HepG2 (cell line): ENCODE results near the gene STPG4. TPM values are rescaled to one million over a fixed set of nuclear protein-coding genes. Genes with fewer than 3 reads are reported as not detected.

Source experiments
- GABPA ChIP-seq, 2 experiments: IDR thresholded peaks; 2 replicates each; pipeline ENCODE4 v1.6.1; 2011 to 2016; ENCODE audit warnings: low read depth in 2 of 2, low read length in 1 of 2, missing biosample characterization in 1 of 2, missing genetic modification characterization in 1 of 2
- RBM22 ChIP-seq: fragments of 200-400 bp; formaldehyde crosslinking; optimal IDR thresholded peaks from 2 replicates; pipeline ENCODE3; 2017; ENCODE audit warnings: mild to moderate bottlenecking, low read length, moderate library complexity
- RNF2 ChIP-seq: fragments of 450-650 bp; conservative IDR thresholded peaks from 2 replicates; pipeline ENCODE4 v1.6.1; 2016; ENCODE audit warnings: low read depth
- RORA ChIP-seq: sonication (generic); formaldehyde crosslinking; IDR thresholded peaks from 2 replicates; pipeline ENCODE4 v1.5.0; 2020; ENCODE audit warnings: mild to moderate bottlenecking, missing genetic modification reagents, moderate library complexity
- RXRA ChIP-seq: sonication (generic); formaldehyde crosslinking; IDR thresholded peaks from 2 replicates; pipeline ENCODE4 v1.5.1; 2020; ENCODE audit warnings: missing genetic modification reagents
- SAFB2 ChIP-seq: sonication (generic); formaldehyde crosslinking; IDR thresholded peaks from 2 replicates; pipeline ENCODE4 v1.5.1; 2020; ENCODE audit warnings: missing genetic modification reagents, low read depth, mild to moderate bottlenecking, borderline replicate concordance
- SMYD3 ChIP-seq: sonication (generic); formaldehyde crosslinking; IDR thresholded peaks from 2 replicates; pipeline ENCODE4 v1.8.1; 2023; ENCODE audit warnings: mild to moderate bottlenecking, missing genetic modification reagents
- SNAPC2 ChIP-seq: sonication (generic); formaldehyde crosslinking; IDR thresholded peaks from 2 replicates; pipeline ENCODE4 v1.8.1; 2022; ENCODE audit warnings: mild to moderate bottlenecking, missing genetic modification reagents
- TBL1XR1 ChIP-seq: fragments of 150-350 bp; IDR thresholded peaks from 2 replicates; pipeline ENCODE4 v1.6.1; 2014; ENCODE audit warnings: borderline replicate concordance, low read length; ENCODE audit not compliant: partially characterized antibody
- TCF7L2 ChIP-seq: IDR thresholded peaks from 2 replicates; pipeline ENCODE4 v1.6.1; 2011; ENCODE audit warnings: mild to moderate bottlenecking, low read depth, low read length, moderate library complexity
- TRIM24 ChIP-seq: sonication (generic); formaldehyde crosslinking; IDR thresholded peaks from 2 replicates; pipeline ENCODE4 v1.8.0; 2022; ENCODE audit warnings: mild to moderate bottlenecking, missing genetic modification reagents
- U2AF2 ChIP-seq: fragments of 200-400 bp; formaldehyde crosslinking; IDR thresholded peaks from 2 replicates; pipeline ENCODE4 v1.6.1; 2017; ENCODE audit warnings: low read depth, mild to moderate bottlenecking, low read length
- ZBTB1 ChIP-seq: sonication (generic); formaldehyde crosslinking; IDR thresholded peaks from 2 replicates; pipeline ENCODE4 v1.4.0; 2020; ENCODE audit warnings: missing genetic modification reagents, borderline replicate concordance
- ZBTB42 ChIP-seq: sonication (generic); formaldehyde crosslinking; IDR thresholded peaks from 2 replicates; pipeline ENCODE4 v1.5.0; 2020; ENCODE audit warnings: mild to moderate bottlenecking, missing genetic modification reagents
- ZC3H13 ChIP-seq: sonication (generic); formaldehyde crosslinking; IDR thresholded peaks from 2 replicates; pipeline ENCODE4 v1.8.1; 2023; ENCODE audit warnings: mild to moderate bottlenecking, missing genetic modification reagents, moderate library complexity
- ZFX ChIP-seq: sonication (generic); formaldehyde crosslinking; IDR thresholded peaks from 2 replicates; pipeline ENCODE4 v1.4.0; 2020; ENCODE audit warnings: mild to moderate bottlenecking, low read depth, missing genetic modification reagents, moderate library complexity
- ZFYVE20 ChIP-seq: sonication (generic); formaldehyde crosslinking; IDR thresholded peaks from 2 replicates; pipeline ENCODE4 v1.8.0; 2023; ENCODE audit warnings: low read depth, mild to moderate bottlenecking, moderate library complexity, missing genetic modification reagents, borderline replicate concordance
- ZNF432 ChIP-seq: sonication (generic); formaldehyde crosslinking; IDR thresholded peaks from 2 replicates; pipeline ENCODE4 v1.5.0; 2020; ENCODE audit warnings: missing genetic modification reagents, mild to moderate bottlenecking, borderline replicate concordance
- ZNF44 ChIP-seq: sonication (generic); formaldehyde crosslinking; IDR thresholded peaks from 2 replicates; pipeline ENCODE4 v1.5.1; 2020; ENCODE audit warnings: mild to moderate bottlenecking, missing genetic modification reagents
- ZNF660 ChIP-seq: sonication (generic); formaldehyde crosslinking; IDR thresholded peaks from 2 replicates; pipeline ENCODE4 v1.5.1; 2020; ENCODE audit warnings: mild to moderate bottlenecking, low read depth, missing genetic modification reagents, borderline replicate concordance
- polyA plus RNA-seq, 8 experiments: library from polyadenylated mRNA; depleted of rRNA in 3 of 8; stranded (reverse) in 7 of 8; unstranded in 1 of 8; fragments of >200 nt; fragmentation: Illumina TruSeq in 4 of 8; extraction: Trizol in 4 of 8; gene quantifications; 2 replicates each; pipeline versions ENCODE4 v1.2.1 to v1.2.3, GENCODE V29; 2011 to 2016; ENCODE audit warnings: low read depth in 4 of 8, missing spikeins in 1 of 8, mixed read lengths in 1 of 8; ENCODE audit not compliant: insufficient read depth in 1 of 8
- total RNA-seq, 5 experiments: library from RNA; depleted of rRNA; stranded (reverse); fragments of >200 nt; fragmentation: Illumina TruSeq; extraction: Trizol; gene quantifications; 2 replicates each; pipeline ENCODE4 v1.2.3, GENCODE V29; 2016; ENCODE audit warnings: low read depth in 1 of 5
- TF ChIP-seq, protein P1 (sequence below): sonication (generic); formaldehyde crosslinking; IDR thresholded peaks from 2 replicates; pipeline ENCODE4 v1.5.1; 2020; ENCODE audit warnings: missing genetic modification reagents, mild to moderate bottlenecking, borderline replicate concordance

STPG4 gene
- total and polyA plus RNA-seq, 2 of the 13 experiments (the other 11 are each of a cell fraction or from before 2014, with no cell fraction given): 0.11 to 0.15 TPM

DNA sequence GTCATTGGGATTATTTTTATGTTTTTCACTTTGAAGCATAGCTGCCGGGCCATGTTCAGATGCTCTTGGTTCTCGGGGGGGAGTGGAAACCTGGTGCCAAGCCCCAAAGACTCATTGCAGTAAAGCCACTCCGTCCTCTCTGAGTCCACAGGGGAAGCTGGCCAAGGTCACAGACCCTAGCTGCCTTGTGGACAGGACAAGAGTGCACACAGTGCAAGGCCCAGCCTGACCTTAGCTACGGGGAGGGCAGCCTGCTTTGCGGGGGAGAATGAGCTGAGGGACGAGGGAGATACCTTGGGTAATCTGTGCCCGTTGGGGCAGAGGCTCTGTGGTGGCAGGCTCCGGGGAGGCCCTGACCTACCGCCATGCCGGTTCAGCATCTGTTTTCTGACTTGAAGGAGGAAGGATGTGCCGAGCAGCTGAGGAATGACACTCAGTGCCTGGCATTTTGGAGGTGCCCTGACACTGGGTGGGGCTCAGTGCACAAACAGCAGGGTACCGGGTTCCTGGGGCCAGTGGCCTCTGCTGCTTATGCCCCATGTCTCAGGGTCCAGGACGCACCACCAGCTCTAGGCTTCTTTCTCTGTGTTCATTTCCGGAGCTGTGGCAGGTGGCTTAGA, 87.2 kb downstream of the STPG4 start (continued):
- TF ChIP-seq RBM22: no peak
- no peak for TF ChIP-seq RORA (CRISPR knock-in tag)
- TF ChIP-seq RNF2: no peak
- no peak for TF ChIP-seq ZNF432 (CRISPR knock-in tag)
- no peak for TF ChIP-seq ZFYVE20 (CRISPR knock-in tag)
- TF ChIP-seq ZBTB1 (CRISPR knock-in tag): no peak
- TF ChIP-seq TBL1XR1: no peak
- no peak for TF ChIP-seq ZC3H13 (CRISPR knock-in tag)
- TF ChIP-seq, protein P1, sequence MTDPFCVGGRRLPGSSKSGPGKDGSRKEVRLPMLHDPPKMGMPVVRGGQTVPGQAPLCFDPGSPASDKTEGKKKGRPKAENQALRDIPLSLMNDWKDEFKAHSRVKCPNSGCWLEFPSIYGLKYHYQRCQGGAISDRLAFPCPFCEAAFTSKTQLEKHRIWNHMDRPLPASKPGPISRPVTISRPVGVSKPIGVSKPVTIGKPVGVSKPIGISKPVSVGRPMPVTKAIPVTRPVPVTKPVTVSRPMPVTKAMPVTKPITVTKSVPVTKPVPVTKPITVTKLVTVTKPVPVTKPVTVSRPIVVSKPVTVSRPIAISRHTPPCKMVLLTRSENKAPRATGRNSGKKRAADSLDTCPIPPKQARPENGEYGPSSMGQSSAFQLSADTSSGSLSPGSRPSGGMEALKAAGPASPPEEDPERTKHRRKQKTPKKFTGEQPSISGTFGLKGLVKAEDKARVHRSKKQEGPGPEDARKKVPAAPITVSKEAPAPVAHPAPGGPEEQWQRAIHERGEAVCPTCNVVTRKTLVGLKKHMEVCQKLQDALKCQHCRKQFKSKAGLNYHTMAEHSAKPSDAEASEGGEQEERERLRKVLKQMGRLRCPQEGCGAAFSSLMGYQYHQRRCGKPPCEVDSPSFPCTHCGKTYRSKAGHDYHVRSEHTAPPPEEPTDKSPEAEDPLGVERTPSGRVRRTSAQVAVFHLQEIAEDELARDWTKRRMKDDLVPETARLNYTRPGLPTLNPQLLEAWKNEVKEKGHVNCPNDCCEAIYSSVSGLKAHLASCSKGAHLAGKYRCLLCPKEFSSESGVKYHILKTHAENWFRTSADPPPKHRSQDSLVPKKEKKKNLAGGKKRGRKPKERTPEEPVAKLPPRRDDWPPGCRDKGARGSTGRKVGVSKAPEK (CRISPR knock-in tag): no peak
- TF ChIP-seq SMYD3 (CRISPR knock-in tag): no peak
- no peak for TF ChIP-seq TCF7L2
- no peak for TF ChIP-seq GABPA (IDR thresholded peaks at IDR 0.05; ENCODE audit: low read depth, low read length)
- no peak for TF ChIP-seq GABPA (CRISPR knock-in tag; IDR thresholded peaks at IDR 0.05; ENCODE audit: low read depth)
- no peak for TF ChIP-seq ZNF660 (CRISPR knock-in tag)
- TF ChIP-seq SNAPC2 (CRISPR knock-in tag): no peak
- TF ChIP-seq ZNF44 (CRISPR knock-in tag): no peak
- no peak for TF ChIP-seq U2AF2
- TF ChIP-seq TRIM24 (CRISPR knock-in tag): no peak
- no peak for TF ChIP-seq SAFB2
- peak; percentile 91 for TF ChIP-seq ZFX
- peak; percentile 88 for TF ChIP-seq RXRA (CRISPR knock-in tag)
- peak; percentile 76; the same call in 1 of the 2 replicates for TF ChIP-seq ZBTB42
